HEK293 (cell line): Measurements from ENCODE around the gene MLLT10.

ENCODE experiments used
- CTCF ChIA-PET: fragments of 350-600 bp; formaldehyde crosslinking; extraction: SDS; loops from one replicate; lab custom pipeline; 2021; ENCODE audit warnings: antibody characterized with exemption; lab: Yijun Ruan, JAX
- POLR2A ChIA-PET: fragments of 300-600 bp; formaldehyde crosslinking; extraction: SDS; loops from one replicate; lab custom pipeline; 2020; ENCODE audit warnings: antibody characterized with exemption, inconsistent platforms; lab: Yijun Ruan, JAX
- H3K27ac ChIP-seq: fragments of 200-500 bp; sonication (Bioruptor generic); 2 replicates; pipeline ENCODE4 v1.5.1; 2014; ENCODE audit warnings: low read depth, low read length, control low read depth, inconsistent platforms; ENCODE audit errors: extremely low read depth
- H3K36me3 ChIP-seq, 2 experiments: fragments of 200-500 bp in 1 of 2; sonication (Bioruptor generic) in 1 of 2; 1 replicate in 1 of 2; 2 replicates in 1 of 2; pipeline ENCODE4 v1.5.1; 2014 to 2017; ENCODE audit warnings: inconsistent platforms in 2 of 2, low read length in 2 of 2; ENCODE audit not compliant: control insufficient read depth in 2 of 2, insufficient read depth in 1 of 2
- H3K4me1 ChIP-seq: fragments of 200-500 bp; sonication (Bioruptor generic); 2 replicates; pipeline ENCODE4 v1.5.1; 2014; ENCODE audit warnings: mild to moderate bottlenecking, low read length, inconsistent platforms; ENCODE audit not compliant: control insufficient read depth, insufficient read depth
- H3K4me3 ChIP-seq: 2 replicates; pipeline ENCODE4 v1.5.1; 2011; ENCODE audit warnings: low read depth, mild to moderate bottlenecking, control low read depth, low read length, moderate library complexity
- H3K9me3 ChIP-seq: fragments of 200-500 bp; sonication (Bioruptor generic); 2 replicates; pipeline ENCODE4 v1.5.1; 2014; ENCODE audit warnings: low read depth, low read length, inconsistent platforms; ENCODE audit not compliant: control insufficient read depth, insufficient read depth
- ATF2 ChIP-seq: fragments of 450-650 bp; formaldehyde crosslinking; IDR thresholded peaks from 2 replicates; pipeline ENCODE4 v1.5.1; 2016; ENCODE audit warnings: missing biosample characterization, missing genetic modification characterization, low read depth
- BCL11B ChIP-seq: fragments of 450-650 bp; formaldehyde crosslinking; IDR thresholded peaks from 2 replicates; pipeline ENCODE4 v1.5.1; 2016; ENCODE audit warnings: low read depth, missing biosample characterization, missing genetic modification characterization
- MZF1 ChIP-seq: fragments of 450-650 bp; formaldehyde crosslinking; IDR thresholded peaks from 2 replicates; pipeline ENCODE4 v1.5.1; 2017; ENCODE audit warnings: missing biosample characterization, missing genetic modification characterization, borderline replicate concordance
- PRDM1 ChIP-seq: fragments of 450-650 bp; formaldehyde crosslinking; IDR thresholded peaks from 2 replicates; pipeline ENCODE4; 2016; ENCODE audit warnings: missing biosample characterization, missing genetic modification characterization
- ZBTB49 ChIP-seq: fragments of 450-650 bp; formaldehyde crosslinking; IDR thresholded peaks from 2 replicates; pipeline ENCODE4 v1.5.1; 2016; ENCODE audit warnings: missing biosample characterization, missing genetic modification characterization, low read depth
- ZFP69B ChIP-seq: fragments of 450-650 bp; formaldehyde crosslinking; IDR thresholded peaks from 2 replicates; pipeline ENCODE4 v1.5.1; 2016; ENCODE audit warnings: missing biosample characterization, missing genetic modification characterization
- ZNF157 ChIP-seq: fragments of 450-650 bp; formaldehyde crosslinking; IDR thresholded peaks from 2 replicates; pipeline ENCODE4 v1.5.1; 2016; ENCODE audit warnings: missing biosample characterization, missing genetic modification characterization
- ZNF169 ChIP-seq: fragments of 450-650 bp; formaldehyde crosslinking; IDR thresholded peaks from 2 replicates; pipeline ENCODE4 v1.5.1; 2016; ENCODE audit warnings: missing biosample characterization, missing genetic modification characterization
- ZNF266 ChIP-seq: fragments of 450-650 bp; formaldehyde crosslinking; IDR thresholded peaks from 2 replicates; pipeline ENCODE4 v1.5.1; 2016; ENCODE audit warnings: missing biosample characterization, missing genetic modification characterization, low read depth
- ZNF335 ChIP-seq: fragments of 450-650 bp; formaldehyde crosslinking; conservative IDR thresholded peaks from 2 replicates; pipeline ENCODE4 v1.5.1; 2016; ENCODE audit warnings: missing biosample characterization, missing genetic modification characterization
- ZNF362 ChIP-seq: fragments of 450-650 bp; formaldehyde crosslinking; IDR thresholded peaks from 2 replicates; pipeline ENCODE4 v1.5.1; 2016; ENCODE audit warnings: missing biosample characterization, missing genetic modification characterization
- ZNF513 ChIP-seq: fragments of 450-650 bp; IDR thresholded peaks from 2 replicates; pipeline ENCODE4 v1.5.1; 2018; ENCODE audit warnings: missing biosample characterization, missing genetic modification characterization
- ZNF561 ChIP-seq: fragments of 450-650 bp; IDR thresholded peaks from 2 replicates; pipeline ENCODE4 v1.5.1; 2018; ENCODE audit warnings: missing biosample characterization, missing genetic modification characterization, borderline replicate concordance
- ZNF664 ChIP-seq: fragments of 450-650 bp; formaldehyde crosslinking; IDR thresholded peaks from 2 replicates; pipeline ENCODE4 v1.5.1; 2016; ENCODE audit warnings: missing biosample characterization, missing genetic modification characterization
- ZNF76 ChIP-seq: fragments of 450-650 bp; formaldehyde crosslinking; IDR thresholded peaks from 2 replicates; pipeline ENCODE4; 2016; ENCODE audit warnings: low read depth, missing biosample characterization, missing genetic modification characterization, borderline replicate concordance
- ZSCAN30 ChIP-seq: fragments of 450-650 bp; IDR thresholded peaks from 2 replicates; pipeline ENCODE4 v1.5.1; 2018; ENCODE audit warnings: missing biosample characterization, mild to moderate bottlenecking, missing genetic modification characterization, moderate library complexity

MLLT10 gene

GRCh38 chr10:21523557-21524008 is 10.4 kb upstream of the MLLT10 start:
- ChIA-PET CTCF (interaction anchor here (0.6 kb wide), 1 partner anchor 388 kb away, joined by 5 read pairs; no protein-coding TSS in a partner anchor), POLR2A (interaction anchor here (1.0 kb wide), 1 partner anchor 9 kb away, joined by 4 read pairs; no protein-coding TSS in a partner anchor)
- H3K4me1 ChIP-seq, result peaks cover 27% of the 10 kb centered on the region
- peak overlapping the region; percentile 7; the same call in 1 of the 2 replicates for H3K27ac ChIP-seq
- H3K36me3 ChIP-seq, result no peaks in the 10 kb centered on the region
- H3K9me3 ChIP-seq, result no peaks in the 10 kb centered on the region
- TF ChIP-seq ZNF561 (tag by site-specific recombination) (0 out of 2 replicates have a peak, but pooled peaks have one; percentile 39), ZNF362 (peak; percentile 87), ZNF335 (tag by site-specific recombination) (peak; percentile 59; the same call in 1 of the 2 replicates), ATF2 (peak; percentile 38; the same call in 1 of the 2 replicates), ZNF169 (tag by site-specific recombination) (no peak), ZSCAN30 (0 out of 2 replicates have a peak, but pooled peaks have one; percentile 9)
- no peak overlapping the region for H3K4me3 ChIP-seq

- H3K27ac ChIP-seq, result peak overlapping the region; percentile 98; the same call in 1 of the 2 replicates
- peaks cover 27% of the 10 kb centered on the region for H3K4me1 ChIP-seq
- no peak overlapping the region for H3K4me3 ChIP-seq
- TF ChIP-seq ZNF335 (tag by site-specific recombination) (peak; percentile 70), ZNF513 (tag by site-specific recombination) (no peak), ZBTB49 (tag by site-specific recombination) (no peak)
- CTCF ChIA-PET, result interaction anchor here (0.6 to 0.7 kb wide), 3 partner anchors 72 to 388 kb away, joined by 3 to 5 read pairs (median 4); no protein-coding TSS in a partner anchor
- no peaks in the 10 kb centered on the region for H3K36me3 ChIP-seq
- POLR2A ChIA-PET, result interaction anchor here (0.6 kb wide), 1 partner anchor 205 kb away, joined by 3 read pairs; no protein-coding TSS in a partner anchor
- H3K9me3 ChIP-seq, result no peaks in the 10 kb centered on the region
Observed at GRCh38 chr10:21524131-21524525, 9.9 kb upstream of the MLLT10 start.

GRCh38 chr10:21524526-21525366 is 9.3 kb upstream of the MLLT10 start:
- Histone ChIP-seq H3K9me3 (no peaks in the 10 kb centered on the region), H3K4me1 (peaks cover 21% of the 10 kb centered on the region; the same call in 1 of the 2 replicates)
- POLR2A ChIA-PET, result interaction anchor here (0.6 to 3.5 kb wide), 5 partner anchors 9 to 232 kb away, joined by 3 to 33 read pairs (median 8); no protein-coding TSS in a partner anchor
- peak; percentile 99 for TF ChIP-seq MZF1
- no peak for TF ChIP-seq ZNF157
- TF ChIP-seq PRDM1 (tag by site-specific recombination), result peak; percentile 40; the same call in 1 of the 2 replicates
- TF ChIP-seq BCL11B (tag by site-specific recombination), result no peak
- TF ChIP-seq ZNF266 (tag by site-specific recombination), result no peak
- peak; percentile 10; the same call in 1 of the 2 replicates for TF ChIP-seq ZNF664
- peak; percentile 44; the same call in 1 of the 2 replicates for TF ChIP-seq ZNF76 (tag by site-specific recombination)
- peak; percentile 25; the same call in 1 of the 2 replicates for TF ChIP-seq ZFP69B (tag by site-specific recombination)
- TF ChIP-seq, all 188 proteins: peak for 5
- CTCF ChIA-PET, result interaction anchor here (0.7 kb wide), 3 partner anchors 72 to 386 kb away, joined by 3 to 4 read pairs (median 4); no protein-coding TSS in a partner anchor
- Histone ChIP-seq H3K4me3 (peak overlapping the region; percentile 58; the same call in 1 of the 2 replicates), H3K27ac (peak overlapping the region; percentile 98), H3K36me3 (no peaks in the 10 kb centered on the region)
